GM21390 (cell line): ENCODE measurements around the gene LRTM2.
"Not testable (repeated sequence)": the region's sequence is repeated elsewhere in the genome, so short reads cannot be mapped to it uniquely, and the experiment has no call there.

Experiments used
- ATAC-seq: cut with Tn5 transposase; IDR thresholded peaks from one replicate; pipeline ENCODE4 v1.9.1; 2021; ENCODE audit not compliant: unreplicated experiment

Gene LRTM2

GRCh38 chr12:1811281-1811947 lies 9.0 kb upstream of the LRTM2 start:
- no peak for ATAC-seq

GRCh38 chr12:1811948-1812291 lies 8.4 kb upstream of the LRTM2 start:
- no peak for ATAC-seq

- no peak for ATAC-seq
These were observed 7.6 kb upstream of the LRTM2 start for GRCh38 chr12:1812650-1813302.

GRCh38 chr12:1814266-1814665 lies 6.1 kb upstream of the LRTM2 start:
- ATAC-seq, result no peak

GRCh38 chr12:1815108-1815507 lies 5.3 kb upstream of the LRTM2 start:
- no peak for ATAC-seq

- no peak for ATAC-seq
These were observed 4.3 kb upstream of the LRTM2 start for GRCh38 chr12:1815814-1816729.

- no peak for ATAC-seq
These were observed 3.5 kb upstream of the LRTM2 start for GRCh38 chr12:1816730-1817348.

- ATAC-seq, result not testable (repeated sequence)
These were observed 2.4 kb upstream of the LRTM2 start for GRCh38 chr12:1817928-1818327.

- no peak for ATAC-seq
These were observed 1.3 kb upstream of the LRTM2 start for GRCh38 chr12:1819050-1819449.

- ATAC-seq, result no peak
These were observed 794 bp upstream of the LRTM2 start for GRCh38 chr12:1819571-1819970.

- ATAC-seq, result no peak
These were observed 529 bp downstream of the LRTM2 start for GRCh38 chr12:1820896-1821291.

GRCh38 chr12:1821805-1822204 lies 1.4 kb downstream of the LRTM2 start:
- ATAC-seq, result no peak

GRCh38 chr12:1822699-1823098 lies 2.3 kb downstream of the LRTM2 start:
- ATAC-seq, result no peak

GRCh38 chr12:1823237-1823636 lies 2.9 kb downstream of the LRTM2 start:
- no peak for ATAC-seq

- ATAC-seq, result no peak
These were observed 5.2 kb downstream of the LRTM2 start for GRCh38 chr12:1825382-1826102.

GRCh38 chr12:1826401-1826800 lies 6.0 kb downstream of the LRTM2 start:
- ATAC-seq, result no peak

- ATAC-seq, result no peak
These were observed 6.7 kb downstream of the LRTM2 start for GRCh38 chr12:1826867-1827705.

GRCh38 chr12:1827826-1828805 lies 7.8 kb downstream of the LRTM2 start:
- ATAC-seq, result no peak

GRCh38 chr12:1828856-1829255 lies 8.5 kb downstream of the LRTM2 start:
- ATAC-seq, result no peak
